MCF 10A (cell line): ENCODE data around the gene RNF112. TPM values are rescaled to one million over a fixed set of nuclear protein-coding genes. Genes with fewer than 3 reads are reported as not detected.

Experiments
- BruUV-seq: library from RNA; stranded (reverse); fragments of 400-500 nt; replicated peaks from 2 replicates; lab custom pipeline; 2021; lab: Mats Ljungman, UMichigan
- CTCF ChIA-PET: fragments of 300-600 bp; sonication (Branson Sonifier 250); formaldehyde crosslinking; extraction: SDS; loops from one replicate; lab custom pipeline; 2021; ENCODE audit warnings: antibody characterized with exemption, inconsistent platforms; lab: Yijun Ruan, JAX
- POLR2A ChIA-PET: fragments of 300-600, 350-650 bp; sonication (Branson Sonifier 250); formaldehyde crosslinking; extraction: SDS; loops from one replicate; lab custom pipeline; 2020; ENCODE audit warnings: antibody characterized with exemption, inconsistent platforms; lab: Yijun Ruan, JAX
- DNase-seq: peaks from one replicate; pipeline ENCODE4 v3.0.0-alpha.2; 2018; ENCODE audit not compliant: unreplicated experiment
- H3K27ac Mint-ChIP-seq: one replicate; pipeline ENCODE4 v1.8.0; 2022; ENCODE audit warnings: mild to moderate bottlenecking, low read depth, mixed read lengths; ENCODE audit not compliant: unreplicated experiment
- H3K27me3 Mint-ChIP-seq: one replicate; pipeline ENCODE4 v1.8.0; 2022; ENCODE audit warnings: mixed read lengths; ENCODE audit not compliant: insufficient read depth, unreplicated experiment
- H3K36me3 Mint-ChIP-seq: one replicate; pipeline ENCODE4 v1.8.0; 2022; ENCODE audit warnings: mild to moderate bottlenecking, moderate library complexity, mixed read lengths; ENCODE audit not compliant: insufficient read depth, unreplicated experiment
- H3K4me1 Mint-ChIP-seq: one replicate; pipeline ENCODE4 v1.8.0; 2022; ENCODE audit warnings: mixed read lengths; ENCODE audit not compliant: insufficient read depth, unreplicated experiment
- H3K4me3 Mint-ChIP-seq: one replicate; pipeline ENCODE4 v1.8.0; 2022; ENCODE audit warnings: mild to moderate bottlenecking, moderate library complexity, mixed read lengths; ENCODE audit not compliant: unreplicated experiment
- H3K9me3 Mint-ChIP-seq: one replicate; pipeline ENCODE4 v1.8.0; 2022; ENCODE audit warnings: mixed read lengths; ENCODE audit not compliant: unreplicated experiment
- intact Hi-C: fragments of 100-400 bp; cut with micrococcal nuclease; formaldehyde crosslinking; loops from 2 replicates; pipeline ENCODE4 v1.14.1; 2022
- total RNA-seq: library from RNA; stranded (reverse); gene quantifications from 2 replicates; pipeline ENCODE4 v1.2.3, GENCODE V29; 2022
- TF ChIP-seq, protein P1 (sequence below): fragments of 200-600 bp; IDR thresholded peaks from one replicate; pipeline ENCODE4 v1.8.0; 2022; ENCODE audit warnings: antibody characterized with exemption, mild to moderate bottlenecking; ENCODE audit not compliant: unreplicated experiment

The RNF112 gene
- total RNA-seq, 1 experiment from 2014 or later = not detected

DNA sequence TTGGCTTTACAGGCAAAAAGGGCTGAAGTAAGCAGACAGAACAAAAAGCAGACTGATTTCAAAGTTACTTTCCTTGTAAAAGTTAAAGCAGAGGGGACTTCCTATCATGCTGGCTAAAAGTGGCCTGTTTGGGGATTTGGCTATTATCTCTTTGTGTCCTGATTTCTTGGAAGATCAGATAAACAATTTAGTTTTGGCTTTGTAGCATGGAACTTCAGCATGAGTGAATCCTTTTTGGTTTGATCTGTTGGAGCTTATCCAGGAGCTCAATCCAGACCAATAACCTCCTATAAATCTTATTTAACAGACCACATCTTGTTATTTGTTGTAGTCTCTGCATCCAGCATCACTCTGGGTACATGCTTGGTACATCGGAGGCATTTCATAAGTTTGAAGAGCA is 8.9 kb upstream of the RNF112 start:
- Mint-ChIP-seq H3K4me3 (no peak overlapping the region), H3K27ac (no peak overlapping the region), H3K27me3 (no peaks in the 10 kb centered on the region), H3K4me1 (peaks cover 10% of the 10 kb centered on the region), H3K36me3 (no peaks in the 10 kb centered on the region), H3K9me3 (peaks cover 7% of the 10 kb centered on the region)
- ChIA-PET POLR2A (interaction anchor here (0.6 to 1.6 kb wide), 3 partner anchors 25 to 366 kb away, joined by 3 to 4 read pairs (median 3); no protein-coding TSS in a partner anchor), CTCF (interaction anchor here (0.5 to 2.0 kb wide), 2 partner anchors 8 to 45 kb away, joined by 3 to 5 read pairs; no protein-coding TSS in a partner anchor)
- DNase-seq = no peak
- intact Hi-C loops = no loop called here
- BruUV-seq = no TSS peak
- TF ChIP-seq, protein P1, sequence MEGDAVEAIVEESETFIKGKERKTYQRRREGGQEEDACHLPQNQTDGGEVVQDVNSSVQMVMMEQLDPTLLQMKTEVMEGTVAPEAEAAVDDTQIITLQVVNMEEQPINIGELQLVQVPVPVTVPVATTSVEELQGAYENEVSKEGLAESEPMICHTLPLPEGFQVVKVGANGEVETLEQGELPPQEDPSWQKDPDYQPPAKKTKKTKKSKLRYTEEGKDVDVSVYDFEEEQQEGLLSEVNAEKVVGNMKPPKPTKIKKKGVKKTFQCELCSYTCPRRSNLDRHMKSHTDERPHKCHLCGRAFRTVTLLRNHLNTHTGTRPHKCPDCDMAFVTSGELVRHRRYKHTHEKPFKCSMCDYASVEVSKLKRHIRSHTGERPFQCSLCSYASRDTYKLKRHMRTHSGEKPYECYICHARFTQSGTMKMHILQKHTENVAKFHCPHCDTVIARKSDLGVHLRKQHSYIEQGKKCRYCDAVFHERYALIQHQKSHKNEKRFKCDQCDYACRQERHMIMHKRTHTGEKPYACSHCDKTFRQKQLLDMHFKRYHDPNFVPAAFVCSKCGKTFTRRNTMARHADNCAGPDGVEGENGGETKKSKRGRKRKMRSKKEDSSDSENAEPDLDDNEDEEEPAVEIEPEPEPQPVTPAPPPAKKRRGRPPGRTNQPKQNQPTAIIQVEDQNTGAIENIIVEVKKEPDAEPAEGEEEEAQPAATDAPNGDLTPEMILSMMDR = no peak

DNA sequence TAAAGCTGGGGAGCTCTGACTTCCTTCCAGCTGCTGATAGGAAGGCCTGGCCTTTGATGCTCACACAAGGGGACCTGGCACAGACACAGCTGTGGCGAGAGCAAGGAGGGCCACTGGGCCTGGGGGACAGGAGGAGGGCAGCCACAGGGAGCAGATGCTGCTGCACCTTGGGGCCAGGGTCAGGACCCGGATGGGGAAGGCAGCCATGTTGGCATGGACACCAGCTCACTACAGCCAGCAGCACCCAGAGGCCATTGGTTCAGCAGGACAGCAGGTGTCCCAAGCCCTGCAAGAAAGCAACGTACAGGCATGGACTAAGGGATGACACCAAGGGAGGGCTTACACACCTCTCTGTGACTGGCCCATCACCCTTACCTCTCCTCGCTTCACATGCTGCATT is 8.0 kb upstream of the RNF112 start:
- peaks cover 7% of the 10 kb centered on the region for H3K9me3 Mint-ChIP-seq
- no peak for DNase-seq
- H3K36me3 Mint-ChIP-seq = no peaks in the 10 kb centered on the region
- ChIA-PET POLR2A (interaction anchor here (1.6 kb wide), 1 partner anchor 25 kb away, joined by 4 read pairs; no protein-coding TSS in a partner anchor), CTCF (interaction anchor here (2.0 kb wide), 1 partner anchor 44 kb away, joined by 5 read pairs; no protein-coding TSS in a partner anchor)
- no TSS peak for BruUV-seq
- H3K27ac Mint-ChIP-seq = no peak overlapping the region
- H3K4me3 Mint-ChIP-seq = no peak overlapping the region
- peaks cover 9% of the 10 kb centered on the region for H3K4me1 Mint-ChIP-seq
- no peaks in the 10 kb centered on the region for H3K27me3 Mint-ChIP-seq
- TF ChIP-seq, protein P1 = no peak
- intact Hi-C loops = no loop called here

DNA sequence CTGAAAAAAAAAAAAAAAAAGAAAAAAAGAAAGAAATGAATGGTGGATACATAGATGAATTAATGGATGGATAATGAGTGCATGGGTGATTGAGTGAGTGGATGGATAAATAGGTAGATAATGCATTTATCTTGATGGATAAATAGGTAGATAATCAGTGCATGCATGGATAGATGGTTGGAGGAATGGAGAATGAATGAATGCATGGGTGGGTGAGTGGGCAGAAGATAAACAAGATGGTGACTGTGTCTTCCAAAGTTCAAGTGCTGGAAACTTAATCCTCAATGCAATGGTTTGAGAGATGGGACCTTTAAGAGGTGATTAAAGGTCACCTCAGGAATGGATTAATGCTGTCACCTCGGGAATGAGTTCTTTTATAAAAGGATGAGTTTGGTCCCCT is 6.8 kb upstream of the RNF112 start:
- ChIA-PET POLR2A (no interaction called here), CTCF (no interaction called here)
- Mint-ChIP-seq H3K4me1 (peaks cover 2% of the 10 kb centered on the region), H3K27ac (no peak overlapping the region), H3K36me3 (no peaks in the 10 kb centered on the region), H3K9me3 (peaks cover 7% of the 10 kb centered on the region), H3K4me3 (no peak overlapping the region), H3K27me3 (no peaks in the 10 kb centered on the region)
- intact Hi-C loops = no loop called here
- no TSS peak for BruUV-seq
- DNase-seq = no peak
- TF ChIP-seq, protein P1 = no peak

DNA sequence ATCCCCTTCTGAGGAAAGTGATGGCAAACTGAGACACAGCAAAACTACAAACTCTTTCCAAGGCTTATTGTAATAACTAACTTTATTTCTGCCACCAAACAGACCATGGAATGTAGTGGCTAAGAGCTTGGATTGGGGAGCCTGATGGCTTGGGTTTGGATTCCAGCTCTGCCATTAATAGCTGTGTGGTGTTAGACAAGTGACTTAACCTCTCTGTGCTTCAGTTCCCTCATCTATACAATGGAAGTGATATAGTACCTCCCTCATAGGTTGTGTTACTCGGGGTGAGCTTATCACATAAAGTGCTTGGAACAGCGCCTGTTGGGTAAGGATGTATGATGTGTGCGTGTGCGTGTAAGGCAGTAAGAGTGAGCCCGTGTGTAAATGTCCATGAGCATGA is 5.9 kb upstream of the RNF112 start:
- intact Hi-C loops = no loop called here

More for the DNA sequence above, 5.9 kb upstream of the RNF112 start:
- H3K4me1 Mint-ChIP-seq = peaks cover 10% of the 10 kb centered on the region
- TF ChIP-seq, protein P1 = no peak
- H3K4me3 Mint-ChIP-seq = no peak overlapping the region
- ChIA-PET CTCF (no interaction called here), POLR2A (no interaction called here)
- H3K9me3 Mint-ChIP-seq = peaks cover 7% of the 10 kb centered on the region
- no peak overlapping the region for H3K27ac Mint-ChIP-seq
- no TSS peak for BruUV-seq
- no peaks in the 10 kb centered on the region for H3K27me3 Mint-ChIP-seq
- H3K36me3 Mint-ChIP-seq = no peaks in the 10 kb centered on the region
- DNase-seq = no peak
